Fibroblast of skin of abdomen (primary cell): ENCODE results near the gene MAPK8.
A peak's percentile ranks its signal among the peaks of the same experiment; 100 is the strongest.

Source experiments
- DNase-seq: peaks from one replicate; pipeline ENCODE4 v3.0.0-alpha.2; 2013

Gene MAPK8

GRCh38 chr10:48464121-48464870, 157.8 kb downstream of the MAPK8 start:
- DNase-seq = no peak

- no peak for DNase-seq
Observed at GRCh38 chr10:48464871-48465736, 158.6 kb downstream of the MAPK8 start.

GRCh38 chr10:48465860-48466521, 159.5 kb downstream of the MAPK8 start:
- DNase-seq = no peak

- DNase-seq = peak; percentile 9
Observed at GRCh38 chr10:48466611-48467240, 160.2 kb downstream of the MAPK8 start.

GRCh38 chr10:48467669-48468068, 161.2 kb downstream of the MAPK8 start:
- no peak for DNase-seq

- no peak for DNase-seq
Observed at GRCh38 chr10:48468130-48468790, 161.8 kb downstream of the MAPK8 start.

- no peak for DNase-seq
Observed at GRCh38 chr10:48468866-48469511, 162.5 kb downstream of the MAPK8 start.

GRCh38 chr10:48469516-48470020, 163.1 kb downstream of the MAPK8 start:
- no peak for DNase-seq

GRCh38 chr10:48470115-48470892, 163.8 kb downstream of the MAPK8 start:
- DNase-seq = no peak

- DNase-seq = peak; percentile 31
Observed at GRCh38 chr10:48470893-48471805, 164.7 kb downstream of the MAPK8 start.

GRCh38 chr10:48472501-48473069, 166.1 kb downstream of the MAPK8 start:
- DNase-seq = no peak

GRCh38 chr10:48473704-48474103, 167.2 kb downstream of the MAPK8 start:
- no peak for DNase-seq

GRCh38 chr10:48474765-48475365, 168.4 kb downstream of the MAPK8 start:
- no peak for DNase-seq

GRCh38 chr10:48475943-48476278, 169.4 kb downstream of the MAPK8 start:
- DNase-seq = no peak

- no peak for DNase-seq
Observed at GRCh38 chr10:48476279-48476982, 170.0 kb downstream of the MAPK8 start.

GRCh38 chr10:48477141-48477540, 170.7 kb downstream of the MAPK8 start:
- DNase-seq = no peak

- DNase-seq = no peak
Observed at GRCh38 chr10:48477616-48478015, 171.1 kb downstream of the MAPK8 start.

GRCh38 chr10:48478469-48478868, 172.0 kb downstream of the MAPK8 start:
- no peak for DNase-seq
